Body of pancreas (tissue), 4 donors: ENCODE measurements around the gene BORCS6. TPM values are rescaled to one million over a fixed set of nuclear protein-coding genes. Genes with fewer than 3 reads are reported as not detected.

Experiments
- ATAC-seq: fragments of 150-250 bp; one replicate; pipeline ENCODE4 v1.9.1; 2016
- DNase-seq, 4 donors: peaks; one replicate each; pipeline ENCODE4 v3.0.0-alpha.2; 2019
- H3K27ac ChIP-seq, 4 donors: fragments of 200-600 bp; sonication (generic); 1 replicate in 3 of 4; 2 replicates in 1 of 4; pipeline versions ENCODE4 v1.5.1 to v1.6.1; 2016 to 2019; ENCODE audit warnings: mild to moderate bottlenecking in 1 of 4, mixed read lengths in 1 of 4, moderate library complexity in 1 of 4
- H3K27me3 ChIP-seq, 2 donors: fragments of 200-600 bp; sonication (generic); one replicate each; pipeline ENCODE4 v1.6.0; 2016; ENCODE audit warnings: mild to moderate bottlenecking in 1 of 2
- H3K36me3 ChIP-seq, 2 donors: fragments of 200-600 bp; sonication (generic); replicated peaks in 1 of 2; 2 replicates each; pipeline ENCODE4 v1.5.1; 2016; ENCODE audit warnings: low read depth in 2 of 2; ENCODE audit not compliant: insufficient read depth in 1 of 2
- H3K4me1 ChIP-seq: fragments of 200-600 bp; sonication (generic); one replicate; pipeline ENCODE4 v1.6.0; 2016
- H3K4me3 ChIP-seq, 2 donors: fragments of 200-600 bp; sonication (generic); 1 replicate in 1 of 2; 2 replicates in 1 of 2; pipeline ENCODE4 v1.5.1; 2016 to 2019
- H3K9me3 ChIP-seq, 3 donors: fragments of 200-600 bp; sonication (generic); 1 replicate in 2 of 3; 2 replicates in 1 of 3; pipeline ENCODE4 v1.5.1; 2016
- POLR2A ChIP-seq, 3 donors: fragments of 450-650 bp; IDR thresholded peaks; one replicate each; pipeline ENCODE4 v1.6.1; 2016; ENCODE audit warnings: antibody characterized with exemption in 3 of 3, mild to moderate bottlenecking in 2 of 3
- WGBS, 2 donors: methylation state at CpG; one replicate each; pipeline ENCODE4 v1.1.5; 2017; 5-methylcytosine and 5-hydroxymethylcytosine counted together
- intact Hi-C: fragments of 100-400 bp; cut with DNase I; formaldehyde crosslinking; loops from one replicate; pipeline ENCODE4 v1.15.1; 2023
- total RNA-seq, 2 donors: library from RNA; depleted of rRNA; stranded (reverse); fragments of >200 nt; gene quantifications; one replicate each; pipeline ENCODE4 v1.1.0, GENCODE V29; 2016
- TF ChIP-seq, protein P1 (sequence below), 7 experiments: fragments of 450-650 bp in 4 of 7; fragments of 200-600 bp in 3 of 7; sonication (generic) in 3 of 7; IDR thresholded peaks; one replicate each; pipeline ENCODE4 v1.5.1; 2016 to 2019; ENCODE audit warnings: antibody characterized with exemption in 7 of 7

Gene BORCS6
- total RNA-seq, 2 donors from 2014 or later, result 11.9 to 16.2 TPM

DNA sequence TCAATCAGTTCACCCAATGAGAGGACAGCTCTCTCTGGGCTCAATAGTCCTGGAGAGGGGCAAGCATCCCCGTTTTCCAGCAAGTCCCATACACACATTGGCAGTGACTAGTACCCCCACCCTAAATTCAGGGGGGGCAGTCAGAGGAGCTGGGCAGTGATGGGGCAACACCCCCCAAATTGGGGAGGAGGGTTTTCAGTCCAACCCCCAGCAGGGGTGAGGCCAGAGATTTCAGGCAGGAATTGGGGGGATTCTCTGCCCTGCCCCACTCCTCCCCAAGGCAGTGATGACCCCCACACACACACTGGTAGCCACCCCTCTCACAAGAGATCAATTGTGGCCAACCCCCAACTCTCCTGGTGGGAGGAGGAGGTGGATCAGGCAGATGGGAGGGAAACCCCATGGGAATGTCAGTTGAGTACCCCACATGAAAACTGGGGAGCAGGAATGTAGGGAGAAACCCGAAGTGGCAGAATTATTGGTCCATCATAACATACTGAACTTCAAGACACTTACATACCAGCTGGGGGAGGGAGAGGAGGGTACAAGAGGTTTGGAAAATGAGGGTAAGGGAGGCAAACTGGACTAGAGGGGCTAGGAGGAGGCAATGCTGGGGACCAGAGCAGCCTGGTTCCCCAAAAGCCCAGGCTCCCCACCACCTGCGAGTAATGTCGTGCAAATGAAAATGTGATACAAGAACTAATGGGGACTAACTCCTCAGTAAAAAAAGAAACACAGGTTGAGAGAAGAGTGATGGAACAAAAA lies 30.3 kb downstream of the BORCS6 start:
- Histone ChIP-seq H3K27me3 (no peaks in the 10 kb centered on the region), H3K4me1 (peaks cover 62% of the 10 kb centered on the region), H3K4me3 (no peak overlapping the region), H3K36me3 (no peaks in the 10 kb centered on the region), H3K27ac (peak overlapping the region in 3 of 4 donors; percentile 98 to 100 (median 99)), H3K9me3 (no peaks in the 10 kb centered on the region)
- no peak for DNase-seq
- WGBS, 2 donors, result 68 to 75% methylated on average over 4 of the region's 4 CpGs
- TF ChIP-seq, protein P1, sequence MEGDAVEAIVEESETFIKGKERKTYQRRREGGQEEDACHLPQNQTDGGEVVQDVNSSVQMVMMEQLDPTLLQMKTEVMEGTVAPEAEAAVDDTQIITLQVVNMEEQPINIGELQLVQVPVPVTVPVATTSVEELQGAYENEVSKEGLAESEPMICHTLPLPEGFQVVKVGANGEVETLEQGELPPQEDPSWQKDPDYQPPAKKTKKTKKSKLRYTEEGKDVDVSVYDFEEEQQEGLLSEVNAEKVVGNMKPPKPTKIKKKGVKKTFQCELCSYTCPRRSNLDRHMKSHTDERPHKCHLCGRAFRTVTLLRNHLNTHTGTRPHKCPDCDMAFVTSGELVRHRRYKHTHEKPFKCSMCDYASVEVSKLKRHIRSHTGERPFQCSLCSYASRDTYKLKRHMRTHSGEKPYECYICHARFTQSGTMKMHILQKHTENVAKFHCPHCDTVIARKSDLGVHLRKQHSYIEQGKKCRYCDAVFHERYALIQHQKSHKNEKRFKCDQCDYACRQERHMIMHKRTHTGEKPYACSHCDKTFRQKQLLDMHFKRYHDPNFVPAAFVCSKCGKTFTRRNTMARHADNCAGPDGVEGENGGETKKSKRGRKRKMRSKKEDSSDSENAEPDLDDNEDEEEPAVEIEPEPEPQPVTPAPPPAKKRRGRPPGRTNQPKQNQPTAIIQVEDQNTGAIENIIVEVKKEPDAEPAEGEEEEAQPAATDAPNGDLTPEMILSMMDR (IDR thresholded peaks at IDR 0.05), result no peak
- no peak for TF ChIP-seq POLR2A (IDR thresholded peaks at IDR 0.05)
- intact Hi-C loops, result no loop called here
- ATAC-seq, result no peak

DNA sequence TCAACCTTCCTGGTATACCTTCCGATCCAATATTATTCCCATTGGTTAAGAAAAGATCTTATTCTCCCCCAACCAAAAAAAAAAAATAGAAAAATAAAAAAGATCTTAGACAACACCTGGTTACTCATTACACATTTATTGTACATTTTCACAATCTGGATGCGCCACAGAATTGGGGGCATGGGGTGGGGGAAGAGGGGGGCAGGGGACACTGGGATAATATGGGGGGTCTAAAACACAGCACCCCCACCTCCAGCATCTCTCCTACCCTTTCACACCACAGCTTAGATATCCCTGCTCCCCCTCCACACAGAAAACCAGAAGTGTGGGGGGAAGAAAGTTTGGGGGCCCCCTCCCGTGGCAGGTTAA lies 31.0 kb downstream of the BORCS6 start:
- 46% methylated on average over 3 of the region's 3 CpGs for WGBS, 2 donors
- Histone ChIP-seq H3K36me3 (no peaks in the 10 kb centered on the region), H3K27ac (peak overlapping the region in 3 of 4 donors; percentile 98 to 100 (median 99)), H3K4me3 (no peak overlapping the region), H3K27me3 (no peaks in the 10 kb centered on the region), H3K9me3 (no peaks in the 10 kb centered on the region), H3K4me1 (peaks cover 62% of the 10 kb centered on the region)
- ATAC-seq (no peak), DNase-seq (no peak)
- no peak for TF ChIP-seq POLR2A (IDR thresholded peaks at IDR 0.05)
- TF ChIP-seq, protein P1 (IDR thresholded peaks at IDR 0.05), result no peak
- intact Hi-C loops, result no loop called here

DNA sequence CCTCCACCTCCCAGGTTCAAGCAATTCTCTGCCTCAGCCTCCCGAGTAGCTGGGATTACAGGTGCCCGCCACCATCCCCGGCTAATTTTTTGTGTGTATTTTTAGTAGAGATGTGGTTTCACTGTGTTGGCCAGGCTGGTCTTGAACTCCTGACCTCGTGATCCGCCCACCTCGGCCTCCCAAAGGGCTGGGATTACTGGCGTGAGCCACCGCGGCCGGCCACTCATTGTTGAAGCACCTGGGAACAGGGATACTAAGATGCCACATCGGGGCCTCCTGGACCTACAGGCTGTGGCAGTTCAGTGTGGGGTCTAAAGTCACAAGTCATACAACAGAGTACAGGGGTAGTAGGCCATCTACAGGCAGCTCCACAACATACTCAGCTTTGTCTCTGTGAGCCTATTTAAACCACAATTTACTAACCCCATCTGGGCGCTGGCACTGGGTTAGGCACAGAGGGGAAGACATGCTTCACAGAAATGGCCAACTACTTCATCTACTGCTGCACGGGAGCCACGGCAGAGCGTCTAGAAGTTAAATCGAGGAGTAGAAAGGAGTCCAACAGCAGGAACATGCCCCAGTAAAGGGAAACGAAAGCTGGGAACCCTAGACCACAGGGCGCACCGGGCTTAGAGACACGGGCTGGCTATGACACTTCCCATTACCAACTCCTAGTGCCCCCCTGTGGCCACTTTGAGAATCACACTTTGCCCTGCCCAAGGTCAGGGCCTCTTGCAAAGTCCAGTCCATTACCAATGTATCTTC lies 31.5 kb downstream of the BORCS6 start:
- Histone ChIP-seq H3K36me3 (no peaks in the 10 kb centered on the region), H3K4me3 (no peak overlapping the region), H3K9me3 (no peaks in the 10 kb centered on the region), H3K27me3 (no peaks in the 10 kb centered on the region), H3K27ac (peak overlapping the region; percentile 98 to 100 (median 99)), H3K4me1 (peaks cover 62% of the 10 kb centered on the region)
- intact Hi-C loops, result no loop called here
- WGBS, 2 donors, result 34 to 38% methylated on average over 16 to 20 of the region's 20 CpGs
- peak in 1 of 3 donors; percentile 45 for TF ChIP-seq POLR2A (IDR thresholded peaks at IDR 0.05)
- TF ChIP-seq, protein P1 (IDR thresholded peaks at IDR 0.05), result peak in 4 of 7 experiments; percentile 83 to 96 (median 90)
- DNase-seq, result peak; percentile 94 to 96 (median 95)
- ATAC-seq, result no peak

DNA sequence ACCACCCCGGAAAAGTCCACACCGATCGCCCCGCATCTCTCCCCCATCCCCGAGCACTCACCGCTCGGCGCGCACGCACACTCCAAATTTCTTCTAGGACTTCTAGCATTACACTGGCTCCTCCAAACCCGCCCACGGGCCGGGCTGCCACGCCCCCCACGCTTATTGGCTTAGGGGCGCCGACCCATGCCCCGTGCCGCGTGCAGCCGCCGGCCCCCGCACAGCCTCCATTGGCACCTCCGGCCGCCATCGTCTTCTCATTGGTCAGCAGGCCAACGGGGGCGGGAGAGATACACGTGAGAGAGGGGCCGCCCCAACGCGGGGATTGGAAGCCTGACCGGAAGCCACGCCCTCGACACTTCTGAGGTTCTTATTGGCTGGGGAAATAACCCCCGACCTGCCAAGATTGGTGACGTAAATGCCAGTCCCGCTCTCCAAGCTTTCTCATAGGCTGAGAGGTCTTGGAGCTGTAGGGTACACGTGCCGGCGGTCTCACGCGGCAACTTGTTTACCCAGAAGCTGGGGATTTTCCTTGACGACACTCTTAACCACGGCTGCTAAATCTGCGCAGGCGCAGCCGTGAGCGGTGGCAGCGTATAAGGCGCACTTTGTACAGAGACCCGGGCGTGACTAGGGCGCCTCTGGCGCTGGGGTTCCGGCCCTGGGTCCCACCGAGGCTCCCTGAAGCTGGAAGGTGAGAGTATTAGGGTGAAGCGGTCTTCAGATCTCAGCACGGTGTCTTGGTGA lies 33.6 kb downstream of the BORCS6 start:
- TF ChIP-seq, protein P1 (IDR thresholded peaks at IDR 0.05), result peak in 1 of 7 experiments; percentile 5
- peak in 1 of 3 donors; percentile 100 for TF ChIP-seq POLR2A (IDR thresholded peaks at IDR 0.05)
- DNase-seq (peak; percentile 100), ATAC-seq (peak; percentile 69)
- H3K36me3 ChIP-seq, result no peaks in the 10 kb centered on the region
- peak overlapping the region; percentile 32 to 96 for H3K4me3 ChIP-seq
- intact Hi-C loops, result no loop called here
- no peaks in the 10 kb centered on the region for H3K27me3 ChIP-seq
- peaks cover 68% of the 10 kb centered on the region for H3K4me1 ChIP-seq
- H3K27ac ChIP-seq, result peak overlapping the region; percentile 99 to 100 (median 100)
- no peaks in the 10 kb centered on the region for H3K9me3 ChIP-seq
- 0 to 1% methylated on average over 17 to 59 of the region's 59 CpGs for WGBS, 2 donors
